C4-2B (cell line): ENCODE data around the gene FBXO24.
"Not testable (repeated sequence)": the region's sequence is repeated elsewhere in the genome, so short reads cannot be mapped to it uniquely, and the experiment has no call there.

Source experiments
- H3K27ac ChIP-seq: fragments of 450-650 bp; 2 replicates; pipeline ENCODE4 v1.5.1; 2017
- ZFX ChIP-seq: fragments of 450-650 bp; IDR thresholded peaks from 2 replicates; pipeline ENCODE4 v1.6.1; 2017
- TF ChIP-seq, protein P1 (sequence below): fragments of 450-650 bp; conservative IDR thresholded peaks from 2 replicates; pipeline ENCODE4 v1.5.1; 2017; ENCODE audit warnings: mild to moderate bottlenecking

The FBXO24 gene

DNA sequence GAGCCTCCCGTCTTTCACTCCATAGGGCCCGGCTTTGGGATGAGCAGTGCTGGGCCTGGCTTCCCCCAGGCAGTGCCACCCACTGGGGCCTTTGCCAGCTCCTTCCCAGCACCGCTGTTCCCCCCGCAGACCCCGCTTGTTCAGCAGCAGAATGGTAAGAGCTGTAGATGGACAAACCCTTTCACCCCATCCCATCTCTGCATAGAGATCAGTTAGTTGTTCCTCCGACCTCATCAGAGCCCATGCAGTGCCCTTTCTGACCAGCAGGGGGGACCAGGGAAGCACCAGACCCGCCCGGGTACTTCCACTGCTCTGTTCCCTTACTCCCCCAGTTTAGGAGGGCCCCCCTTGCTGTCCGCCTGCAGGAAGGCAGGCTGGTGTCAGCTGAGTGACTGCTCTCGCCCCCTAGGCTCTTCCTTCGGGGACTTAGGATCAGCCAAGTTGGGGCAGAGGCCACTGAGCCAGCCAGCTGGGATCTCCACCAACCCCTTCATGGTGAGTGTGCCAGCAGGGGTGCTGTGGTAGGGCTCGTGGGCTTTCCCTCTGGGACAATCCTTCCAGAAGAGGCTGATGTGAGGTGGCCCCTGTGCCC lies 22.2 kb upstream of the FBXO24 start:
- TF ChIP-seq, protein P1, sequence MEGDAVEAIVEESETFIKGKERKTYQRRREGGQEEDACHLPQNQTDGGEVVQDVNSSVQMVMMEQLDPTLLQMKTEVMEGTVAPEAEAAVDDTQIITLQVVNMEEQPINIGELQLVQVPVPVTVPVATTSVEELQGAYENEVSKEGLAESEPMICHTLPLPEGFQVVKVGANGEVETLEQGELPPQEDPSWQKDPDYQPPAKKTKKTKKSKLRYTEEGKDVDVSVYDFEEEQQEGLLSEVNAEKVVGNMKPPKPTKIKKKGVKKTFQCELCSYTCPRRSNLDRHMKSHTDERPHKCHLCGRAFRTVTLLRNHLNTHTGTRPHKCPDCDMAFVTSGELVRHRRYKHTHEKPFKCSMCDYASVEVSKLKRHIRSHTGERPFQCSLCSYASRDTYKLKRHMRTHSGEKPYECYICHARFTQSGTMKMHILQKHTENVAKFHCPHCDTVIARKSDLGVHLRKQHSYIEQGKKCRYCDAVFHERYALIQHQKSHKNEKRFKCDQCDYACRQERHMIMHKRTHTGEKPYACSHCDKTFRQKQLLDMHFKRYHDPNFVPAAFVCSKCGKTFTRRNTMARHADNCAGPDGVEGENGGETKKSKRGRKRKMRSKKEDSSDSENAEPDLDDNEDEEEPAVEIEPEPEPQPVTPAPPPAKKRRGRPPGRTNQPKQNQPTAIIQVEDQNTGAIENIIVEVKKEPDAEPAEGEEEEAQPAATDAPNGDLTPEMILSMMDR, result peak; percentile 97
- TF ChIP-seq ZFX, result no peak
- no peak overlapping the region for H3K27ac ChIP-seq

DNA sequence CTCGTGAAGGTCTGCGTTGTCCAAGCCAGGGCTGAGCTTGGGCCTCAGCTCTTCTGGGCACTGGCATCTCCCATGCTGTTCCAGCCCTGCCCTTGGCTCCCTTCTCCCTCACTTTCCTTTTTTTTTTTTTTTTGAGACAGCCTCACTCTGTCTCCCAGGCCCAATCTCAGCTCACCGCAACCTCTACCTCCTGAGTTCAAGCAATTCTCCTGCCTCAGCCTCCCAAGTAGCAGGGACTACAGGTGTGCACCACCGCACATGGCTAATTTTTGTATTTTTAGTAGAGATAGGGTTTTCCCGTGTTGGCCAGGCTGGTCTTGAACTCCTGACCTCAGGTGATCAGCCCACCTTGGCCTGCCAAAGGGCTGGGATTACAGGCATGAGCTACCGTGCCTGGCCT lies 21.7 kb upstream of the FBXO24 start:
- not testable (repeated sequence) for H3K27ac ChIP-seq

DNA sequence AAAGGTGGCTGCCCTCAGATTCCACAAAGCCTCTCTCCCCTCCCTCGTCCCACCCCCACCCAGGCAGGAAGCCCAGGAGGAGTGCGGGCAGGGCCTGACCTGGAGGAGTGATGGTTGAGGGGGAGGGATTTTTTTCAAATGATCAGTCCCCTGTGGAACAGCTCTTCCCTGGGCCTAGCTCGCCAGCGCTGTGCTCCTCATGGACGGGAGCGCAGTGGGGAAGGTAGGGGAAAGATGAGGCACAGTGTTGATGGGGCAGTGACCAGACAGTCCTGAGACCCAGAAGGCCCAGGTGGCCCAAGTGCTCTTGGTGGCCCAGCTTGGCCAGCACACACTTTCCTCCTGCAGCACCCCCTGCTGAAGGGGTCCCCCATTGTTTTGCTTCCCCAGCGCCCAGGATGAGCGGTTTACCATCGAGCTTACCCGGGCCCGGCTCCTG lies 21.0 kb upstream of the FBXO24 start:
- TF ChIP-seq, protein P1, result no peak
- TF ChIP-seq ZFX, result no peak
- H3K27ac ChIP-seq, result no peak overlapping the region

DNA sequence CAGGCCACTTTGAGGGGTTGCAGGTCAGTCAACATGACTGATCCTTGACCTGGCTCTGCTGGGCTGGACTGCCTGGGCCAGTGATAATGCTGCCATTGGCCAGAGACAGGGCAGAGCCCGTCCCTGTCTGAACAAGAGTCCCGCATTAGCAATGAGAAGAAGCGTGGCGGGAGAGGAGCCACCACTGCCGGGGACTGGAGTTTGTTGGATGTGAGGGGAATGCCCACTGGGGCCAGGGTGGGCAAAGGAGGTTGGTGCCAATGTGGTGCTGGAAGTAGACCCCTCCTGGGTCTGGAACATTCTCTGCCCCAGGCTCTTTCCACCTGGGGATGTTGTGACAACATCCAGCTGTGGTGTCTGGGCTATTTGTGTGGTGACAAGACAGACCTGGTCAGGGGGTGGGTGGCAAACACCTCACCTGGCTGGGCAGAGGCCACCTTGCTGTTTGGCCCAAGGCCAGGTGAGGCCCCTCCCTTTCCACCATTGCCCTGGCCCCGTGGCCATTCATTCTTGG lies 20.1 kb upstream of the FBXO24 start:
- TF ChIP-seq, protein P1, result no peak
- TF ChIP-seq ZFX, result no peak
- no peak overlapping the region for H3K27ac ChIP-seq

DNA sequence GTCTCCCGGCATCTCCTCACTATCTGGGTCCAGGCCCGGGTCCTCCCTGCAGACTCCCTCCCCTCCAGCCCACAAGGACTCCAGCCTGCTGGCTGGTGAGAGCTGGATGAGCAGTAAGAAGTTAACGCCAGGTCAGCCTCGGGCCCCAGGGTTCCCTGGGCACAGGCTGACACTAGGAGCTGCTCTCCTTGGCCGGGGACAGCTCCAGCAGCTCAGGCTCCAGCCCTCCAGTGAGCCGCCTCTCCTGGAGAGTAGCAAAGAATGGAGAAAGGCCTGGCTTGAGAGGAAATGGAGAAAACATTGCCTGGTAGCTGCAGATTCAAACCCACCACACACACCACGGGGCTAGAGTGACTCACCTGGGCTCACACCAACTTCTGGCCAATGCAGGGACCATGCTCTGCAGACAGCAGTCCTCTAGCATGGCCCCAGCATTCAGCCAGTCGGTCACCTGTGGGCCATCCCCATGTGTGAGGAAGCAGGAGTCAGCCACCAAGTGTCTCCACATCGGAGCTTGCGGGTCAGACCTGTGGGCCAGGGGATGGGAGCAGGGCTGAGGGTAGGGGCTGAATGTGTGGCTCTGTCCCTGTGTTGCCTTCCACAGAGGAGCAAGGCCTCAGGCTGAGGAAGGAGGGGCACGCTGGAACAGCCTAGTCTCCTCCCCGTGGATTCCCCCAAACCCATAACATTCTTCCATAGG lies 18.9 kb upstream of the FBXO24 start:
- no peak overlapping the region for H3K27ac ChIP-seq
- no peak for TF ChIP-seq ZFX
- TF ChIP-seq, protein P1, result no peak

DNA sequence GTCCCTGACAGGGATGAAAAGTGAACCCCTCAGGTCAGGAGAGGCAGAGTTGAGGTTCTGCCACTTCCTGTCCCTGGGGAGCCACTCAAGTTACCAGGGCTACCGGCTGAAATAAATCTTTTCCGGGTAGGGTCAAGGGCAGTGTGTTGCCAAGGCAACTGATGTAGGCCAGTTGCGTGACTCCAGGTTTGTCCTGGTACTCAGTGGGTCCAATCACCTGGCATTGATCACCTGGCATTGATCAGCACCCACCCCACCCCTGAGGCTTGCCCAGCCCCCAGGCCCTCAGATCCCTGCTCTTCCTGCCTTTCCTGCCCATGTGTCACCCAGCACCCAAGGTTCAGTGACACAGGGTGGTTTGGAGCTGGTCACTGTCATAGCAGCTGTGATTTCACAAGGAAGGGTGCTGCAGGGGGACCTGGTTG lies 18.4 kb upstream of the FBXO24 start:
- TF ChIP-seq, protein P1, result no peak
- no peak for TF ChIP-seq ZFX
- H3K27ac ChIP-seq, result no peak overlapping the region

DNA sequence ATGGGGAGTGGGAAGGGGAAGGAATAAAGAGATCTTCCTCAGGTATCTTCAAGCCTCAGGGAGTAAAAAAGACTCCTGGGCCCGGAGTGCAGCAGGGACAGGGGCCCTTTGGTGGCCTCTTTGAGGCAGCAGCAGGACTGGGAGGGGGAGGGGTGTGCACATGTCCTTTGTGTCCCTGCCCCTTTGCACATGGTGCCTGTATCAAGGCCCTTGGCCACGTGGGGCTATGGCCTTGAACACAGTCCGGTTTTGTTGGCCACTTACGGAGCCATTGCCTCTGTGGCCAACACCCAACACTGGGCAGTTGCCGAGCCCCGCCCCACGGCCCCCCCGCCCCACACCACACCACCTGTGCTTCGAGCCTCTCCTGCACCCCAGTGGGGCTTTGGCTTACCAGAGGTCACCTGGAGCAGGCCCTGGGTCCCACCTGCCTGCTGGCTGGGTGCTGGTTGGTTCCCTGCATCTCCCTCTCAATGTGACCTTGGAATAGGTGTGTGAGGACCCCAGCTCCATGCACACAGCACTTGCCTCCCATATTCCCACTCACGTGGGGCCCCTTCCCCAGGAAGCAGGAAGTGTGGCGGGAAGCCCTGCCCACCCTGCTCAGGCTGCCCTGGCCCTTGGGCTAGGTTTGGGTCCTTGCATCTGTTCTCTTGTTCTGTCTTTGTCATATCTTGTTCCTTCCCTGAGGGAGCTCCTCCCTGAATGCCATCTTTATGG lies 17.8 kb upstream of the FBXO24 start:
- no peak overlapping the region for H3K27ac ChIP-seq
- TF ChIP-seq ZFX, result no peak
